Measurements from ENCODE around the gene NVL. TPM values are rescaled to one million over a fixed set of nuclear protein-coding genes. Genes with fewer than 3 reads are reported as not detected.

The NVL gene
- total and polyA plus RNA-seq, 2 of the 8 experiments (the other 6 are each of a cell fraction or from before 2014, with no cell fraction given): 22.7 to 45.8 TPM

- H3K56ac ChIP-seq (replicated peaks; ENCODE audit: insufficient read length, low read depth, low read length): no peak overlapping the region
- POLR2A ChIA-PET (ENCODE audit: partially characterized antibody): interaction anchor here (0.7 to 2.8 kb wide), 4 partner anchors 8 to 129 kb away, joined by 3 to 22 read pairs (median 4); no protein-coding TSS in a partner anchor
- TF ChIP-seq TBP (IDR thresholded peaks at IDR 0.05; ENCODE audit: low read depth, low read length): no peak
- TF ChIP-seq EZH2 (IDR thresholded peaks at IDR 0.05; ENCODE audit: low read depth, low read length, severe bottlenecking): no peak
- TF ChIP-seq KDM4A (IDR thresholded peaks at IDR 0.05; ENCODE audit: low read depth, low read length, severe bottlenecking): no peak
- TF ChIP-seq CBX8 (IDR thresholded peaks at IDR 0.05; ENCODE audit: borderline replicate concordance, low read depth, low read length): no peak
- TF ChIP-seq RNF2 (IDR thresholded peaks at IDR 0.05; ENCODE audit: borderline replicate concordance, low read depth, low read length, missing control alignments, poor library complexity, severe bottlenecking): no peak
These were observed 117.3 kb downstream of the NVL start for GRCh38 chr1:224212618-224213061.

More at GRCh38 chr1:224212618-224213061, 117.3 kb downstream of the NVL start:
- Histone ChIP-seq H2BK120ac (replicated peaks; ENCODE audit: low read depth, low read length) (peak overlapping the region; percentile 73), H3K23me2 (ENCODE audit: low read depth, low read length) (no peaks in the 10 kb centered on the region), H2AK5ac (ENCODE audit: low read depth, low read length) (0 out of 2 replicates have a peak overlapping the region, but pooled peaks have one; percentile 24), H3K4ac (replicated peaks; ENCODE audit: insufficient read length, low read depth, low read length) (no peak overlapping the region), H3K4me1 (replicated peaks in 1 of 4; ENCODE audit: control insufficient read depth in 3 of 4, insufficient read depth in 4 of 4, low read length in 3 of 4) (peaks cover 7 to 15% (median 11%) of the 10 kb centered on the region in 4 experiments), H4K8ac (ENCODE audit: extremely low read depth, insufficient read depth, low read length) (no peak overlapping the region; the same call in 1 of the 2 replicates), H3K14ac (ENCODE audit: insufficient read length) (no peak overlapping the region), H3K36me3 (ENCODE audit: control insufficient read depth in 2 of 4, insufficient read depth in 4 of 4, low read length in 3 of 4) (no peaks in the 10 kb centered on the region), H4K5ac (ENCODE audit: insufficient read length, low read depth, low read length) (no peak overlapping the region), H3K79me1 (ENCODE audit: low read depth, low read length) (no peaks in the 10 kb centered on the region), H2BK12ac (ENCODE audit: low read depth, low read length) (peak overlapping the region; percentile 75; the same call in 1 of the 2 replicates), H3K27ac (ENCODE audit: low read depth, low read length) (peak overlapping the region; percentile 56; the same call in 1 of the 2 replicates), H3K4me3 (ENCODE audit: extremely low read depth in 1 of 4, insufficient read depth in 2 of 4, low read depth in 3 of 4, low read length in 4 of 4) (no peak overlapping the region), H2BK5ac (ENCODE audit: low read depth, low read length) (peak overlapping the region; percentile 73; the same call in 1 of the 2 replicates), H3K9ac (replicated peaks in 1 of 4; ENCODE audit: extremely low read depth in 1 of 4, low read depth in 3 of 4, low read length in 3 of 4) (no peak overlapping the region), H3K4me2 (ENCODE audit: insufficient read depth in 1 of 2, low read depth in 2 of 2, low read length in 2 of 2) (no peak overlapping the region), H4K91ac (replicated peaks; ENCODE audit: insufficient read length, low read length) (peak overlapping the region; percentile 84), H3K9me3 (ENCODE audit: insufficient read depth in 2 of 2, low read depth in 1 of 2, low read length in 1 of 2) (no peaks in the 10 kb centered on the region; a peak in 1 of 4 replicates), H2AFZ (ENCODE audit: low read length) (0 out of 2 replicates have a peak overlapping the region, but pooled peaks have one; percentile 8), H3K23ac (ENCODE audit: insufficient read length) (no peak overlapping the region), H2BK20ac (ENCODE audit: low read length) (peak overlapping the region; percentile 43; the same call in 1 of the 2 replicates), H3K18ac (ENCODE audit: extremely low read depth, low read length) (no peak overlapping the region; the same call in 1 of the 2 replicates), H4K20me1 (replicated peaks in 1 of 2; ENCODE audit: control insufficient read depth in 1 of 2, insufficient read depth in 2 of 2, low read length in 2 of 2) (no peaks in the 10 kb centered on the region), H3K27me3 (replicated peaks in 1 of 4; ENCODE audit: control insufficient read depth in 3 of 4, extremely low read depth in 1 of 4, insufficient read depth in 3 of 4, low read length in 3 of 4) (no peaks in the 10 kb centered on the region; a peak in 1 of 7 replicates), H2BK15ac (ENCODE audit: low read length) (0 out of 2 replicates have a peak overlapping the region, but pooled peaks have one; percentile 29), H3K79me2 (ENCODE audit: control insufficient read depth in 1 of 2, insufficient read depth in 2 of 2, low read length in 2 of 2) (no peaks in the 10 kb centered on the region)
- FAIRE-seq (no peak), DNase-seq (ENCODE audit: low read depth in 1 of 2, low spot score in 2 of 2) (no peak)
- CTCF ChIA-PET (ENCODE audit: partially characterized antibody): interaction anchor here (0.6 to 1.2 kb wide), 2 partner anchors 28 to 34 kb away, joined by 3 to 5 read pairs; no protein-coding TSS in a partner anchor
- WGBS, 2 experiments (ENCODE audit: extremely low coverage in 1 of 2, insufficient coverage in 1 of 2, insufficient read length in 1 of 2, insufficient replicate concordance in 2 of 2, low coverage in 1 of 2, low lambda C conversion rate in 2 of 2, missing lambda C conversion rate in 1 of 2): 92% methylated on average over 13 of the region's 13 CpGs; no CpG with 5 or more reads in 1 of the 2 experiments

All from H1 (cell line).